T-helper 2 cell treated with Interferon-gamma antibody and Interleukin-4, amounts not matched to agents 100 ng/mL and 5 ng/mL, for 36 hours (primary cell): ENCODE measurements around the gene SLC2A1. TPM values are rescaled to one million over a fixed set of nuclear protein-coding genes. Genes with fewer than 3 reads are reported as not detected.

ENCODE experiments used
- intact Hi-C: fragments of 100-400 bp; cut with micrococcal nuclease; formaldehyde crosslinking; loops from one replicate; pipeline ENCODE4 v1.15.1; 2023
- total RNA-seq: library from RNA; stranded (reverse); gene quantifications from 2 replicates; pipeline ENCODE4 v1.2.3, GENCODE V29; 2022

SLC2A1 gene
- total RNA-seq, 1 donor from 2014 or later, result 104 TPM

DNA sequence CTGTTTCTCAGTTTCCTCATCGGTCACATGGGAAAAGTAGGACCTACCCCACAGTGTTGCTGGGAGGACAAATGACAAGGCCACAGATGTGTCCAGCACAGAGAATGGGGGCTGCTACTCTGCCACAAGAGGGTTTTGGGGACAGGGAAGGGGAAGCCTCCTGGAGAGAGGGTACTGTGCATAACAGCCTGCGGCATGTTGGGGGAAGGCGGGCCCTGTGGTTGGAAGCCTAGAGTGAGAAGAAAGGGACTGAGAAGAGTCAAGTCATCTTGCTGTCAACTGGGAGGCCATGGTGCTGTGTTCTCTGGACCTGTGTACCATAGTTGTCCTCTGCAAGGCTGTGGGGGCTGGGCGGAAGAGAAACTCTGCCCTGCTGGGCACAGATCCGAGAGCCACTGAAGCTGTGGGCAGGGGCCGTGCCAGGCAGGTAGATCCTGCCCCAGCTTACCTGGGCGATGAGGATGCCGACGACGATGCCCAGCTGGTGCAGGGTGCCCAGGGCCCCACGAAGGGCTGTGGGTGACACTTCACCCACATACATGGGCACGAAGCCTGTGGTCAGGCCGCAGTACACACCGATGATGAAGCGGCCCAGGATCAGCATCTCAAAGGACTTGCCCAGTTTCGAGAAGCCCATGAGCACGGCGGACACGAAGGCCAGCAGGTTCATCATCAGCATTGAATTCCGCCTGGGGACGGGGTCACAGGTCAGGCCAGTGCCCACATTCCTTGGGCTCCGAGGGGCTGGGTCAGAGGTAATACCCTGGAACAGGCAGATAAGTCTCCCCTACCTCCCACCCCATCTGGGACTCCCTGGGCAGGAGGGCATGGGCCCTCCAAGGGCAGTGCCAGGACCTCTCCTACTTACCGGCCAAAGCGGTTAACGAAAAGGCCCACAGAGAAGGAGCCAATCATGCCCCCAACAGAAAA is 28.2 kb downstream of the SLC2A1 start:
- intact Hi-C loops, result no loop called here

DNA sequence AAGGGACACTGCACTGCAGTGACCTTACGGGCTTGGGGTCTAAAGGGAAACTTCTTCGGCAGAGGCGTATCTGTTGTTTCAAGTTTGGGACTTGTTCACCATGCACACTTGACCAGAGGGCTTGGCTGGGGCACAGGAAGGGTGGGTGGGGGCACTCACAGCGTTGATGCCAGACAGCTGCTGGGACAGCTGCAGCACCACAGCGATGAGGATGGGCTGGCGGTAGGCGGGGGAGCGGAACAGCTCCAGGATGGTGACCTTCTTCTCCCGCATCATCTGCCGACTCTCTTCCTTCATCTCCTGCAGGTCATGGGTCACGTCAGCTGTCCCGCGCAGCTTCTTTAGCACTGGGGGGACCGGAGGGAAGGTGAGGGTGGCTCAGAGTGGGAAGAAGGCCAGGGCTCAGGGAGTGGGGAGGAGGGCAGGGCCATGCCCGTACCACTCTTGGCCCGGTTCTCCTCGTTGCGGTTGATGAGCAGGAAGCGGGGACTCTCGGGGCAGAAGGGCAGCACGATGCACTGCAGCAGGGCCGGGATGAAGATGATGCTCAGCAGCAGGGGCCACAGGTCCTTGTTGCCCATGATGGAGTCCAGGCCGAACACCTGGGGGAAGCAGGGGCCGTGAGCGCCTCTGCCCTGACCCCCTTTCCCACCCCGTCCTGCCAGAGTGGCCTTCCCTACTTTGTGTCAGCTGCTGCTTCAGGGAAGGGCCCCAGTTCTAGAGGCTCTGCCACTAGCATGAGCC is 29.1 kb downstream of the SLC2A1 start:
- intact Hi-C loops, result loop anchor here (10.0 kb wide), 1 partner anchor 245 kb away; the partner anchor contains the start of genes CFAP57 and EBNA1BP2

- intact Hi-C loops, result loop anchor here (10.0 kb wide), 1 partner anchor 246 kb away; the partner anchor contains the start of genes CFAP57 and EBNA1BP2
Measured at GRCh38 chr1:42928859-42929258, 29.8 kb downstream of the SLC2A1 start.

GRCh38 chr1:42927920-42928505 is 30.7 kb downstream of the SLC2A1 start:
- intact Hi-C loops, result loop anchor here (10.0 kb wide), 1 partner anchor 247 kb away; the partner anchor contains the start of genes CFAP57 and EBNA1BP2

- intact Hi-C loops, result loop anchor here (10.0 kb wide), 1 partner anchor 247 kb away; the partner anchor contains the start of genes CFAP57 and EBNA1BP2
Measured at GRCh38 chr1:42927274-42927841, 31.3 kb downstream of the SLC2A1 start.

DNA sequence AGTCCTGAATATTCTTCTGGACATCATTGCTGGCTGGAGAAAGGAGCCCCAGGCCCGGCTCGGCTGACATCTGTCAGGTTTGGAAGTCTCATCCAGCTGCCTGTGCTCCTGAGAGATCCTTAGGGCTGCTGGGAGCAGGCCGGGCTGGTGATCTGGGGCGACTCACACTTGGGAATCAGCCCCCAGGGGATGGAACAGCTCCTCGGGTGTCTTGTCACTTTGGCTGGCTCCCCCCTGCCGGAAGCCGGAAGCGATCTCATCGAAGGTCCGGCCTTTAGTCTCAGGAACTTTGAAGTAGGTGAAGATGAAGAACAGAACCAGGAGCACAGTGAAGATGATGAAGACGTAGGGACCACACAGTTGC is 31.8 kb downstream of the SLC2A1 start:
- intact Hi-C loops, result loop anchor here (10.0 kb wide), 1 partner anchor 248 kb away; the partner anchor contains the start of genes CFAP57 and EBNA1BP2

GRCh38 chr1:42926235-42926878 is 32.3 kb downstream of the SLC2A1 start:
- intact Hi-C loops, result loop anchor here (10.0 kb wide), 1 partner anchor 248 kb away; the partner anchor contains the start of genes CFAP57 and EBNA1BP2

DNA sequence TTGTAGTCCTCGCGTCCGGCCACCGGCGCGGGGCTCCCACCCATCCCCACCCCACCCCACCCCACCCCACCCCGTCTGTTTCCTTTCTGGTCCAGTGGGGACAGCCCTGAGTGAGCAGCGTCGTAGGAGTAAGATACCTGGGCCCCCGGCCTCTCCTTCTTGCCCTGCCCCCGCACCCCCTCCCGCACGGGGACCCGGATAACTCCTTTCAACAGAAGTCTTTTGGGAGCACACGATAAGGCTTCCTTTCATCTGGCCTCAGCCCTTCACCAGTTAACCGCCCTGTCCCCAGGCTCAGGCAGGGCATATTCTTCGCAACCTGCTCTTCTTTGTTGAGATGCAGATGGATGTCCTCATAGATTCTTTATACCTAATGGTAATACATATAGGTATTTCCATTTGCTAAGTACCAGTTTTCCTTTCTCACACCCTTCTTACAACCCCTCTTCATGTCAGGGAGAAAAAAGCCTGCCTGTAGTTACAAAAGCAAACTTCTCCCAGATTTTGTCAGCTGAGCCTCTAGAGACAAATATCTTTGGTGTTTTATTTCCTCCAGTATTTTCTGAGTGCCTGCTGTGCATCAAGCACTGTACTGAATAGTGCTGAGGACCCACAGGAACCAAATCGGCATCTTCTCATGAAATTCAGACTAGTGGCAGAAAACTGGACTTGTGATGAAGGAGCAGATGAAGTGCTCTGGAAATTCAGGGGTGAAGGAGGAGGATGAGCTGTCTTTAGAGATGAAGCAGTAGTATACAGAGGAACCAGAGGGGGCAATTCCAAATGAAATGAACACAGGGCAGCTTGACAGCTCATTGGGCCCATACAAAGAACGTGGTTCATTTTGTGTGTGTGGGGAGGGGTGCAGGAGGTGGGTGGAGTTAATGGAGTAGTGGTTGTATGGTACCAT is 33.6 kb downstream of the SLC2A1 start:
- intact Hi-C loops, result loop anchor here (1.0 to 10.0 kb wide), 5 partner anchors 7 to 250 kb away; partner anchors contain the start of genes C1orf50, CFAP57, EBNA1BP2 and P3H1

- intact Hi-C loops, result loop anchor here (1.0 to 10.0 kb wide), 5 partner anchors 8 to 251 kb away; partner anchors contain the start of genes C1orf50, CFAP57, EBNA1BP2 and P3H1
Measured at GRCh38 chr1:42924082-42924850, 34.4 kb downstream of the SLC2A1 start.

GRCh38 chr1:42923367-42924081 is 35.1 kb downstream of the SLC2A1 start:
- intact Hi-C loops, result loop anchor here (1.0 to 10.0 kb wide), 6 partner anchors 9 to 251 kb away; partner anchors contain the start of genes C1orf50, CFAP57, EBNA1BP2 and P3H1

- intact Hi-C loops, result loop anchor here (1.0 to 10.0 kb wide), 3 partner anchors 150 to 252 kb away; partner anchors contain the start of genes C1orf50, CFAP57, EBNA1BP2 and P3H1
Measured at GRCh38 chr1:42922687-42923366, 35.8 kb downstream of the SLC2A1 start.

- intact Hi-C loops, result loop anchor here (5.0 to 10.0 kb wide), 2 partner anchors 154 to 253 kb away; partner anchors contain the start of genes C1orf50, CFAP57, EBNA1BP2 and P3H1
Measured at GRCh38 chr1:42921769-42922168, 36.9 kb downstream of the SLC2A1 start.

GRCh38 chr1:42919651-42920050 is 39.0 kb downstream of the SLC2A1 start:
- intact Hi-C loops, result loop anchor here (5.0 to 10.0 kb wide), 2 partner anchors 152 to 255 kb away; partner anchors contain the start of genes C1orf50, CFAP57, EBNA1BP2 and P3H1

DNA sequence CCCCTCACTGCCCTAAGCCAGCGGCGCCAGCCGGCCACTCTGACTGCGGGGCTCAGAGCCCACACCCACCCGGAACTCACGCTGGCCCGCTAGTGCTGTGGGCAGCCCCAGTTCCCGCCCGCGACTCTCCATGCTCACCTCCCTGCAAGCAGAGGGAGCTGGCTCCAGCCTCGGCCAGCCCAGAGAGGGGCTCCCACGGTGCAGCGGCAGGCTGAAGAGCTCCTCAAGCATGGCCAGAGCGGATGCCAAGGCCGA is 41.5 kb downstream of the SLC2A1 start:
- intact Hi-C loops, result no loop called here

DNA sequence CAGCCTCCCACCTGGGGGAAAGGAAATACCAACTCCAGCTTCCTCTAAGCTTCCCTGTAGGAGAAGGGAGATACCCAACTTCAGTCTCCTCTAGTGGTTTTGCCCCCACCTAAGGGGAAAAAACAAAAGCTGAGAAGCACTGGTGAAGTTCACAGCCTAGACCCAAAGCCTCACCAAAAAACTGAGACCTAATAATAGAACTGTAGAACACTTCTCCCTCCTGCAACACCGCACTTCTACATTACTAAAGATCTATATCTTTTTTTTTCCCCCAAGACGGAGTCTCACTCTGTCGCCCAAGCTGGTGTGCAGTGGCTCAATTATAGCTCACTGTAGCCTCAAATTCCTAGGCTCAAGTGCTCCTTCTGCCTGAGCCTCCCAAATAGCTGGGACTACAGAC is 43.2 kb downstream of the SLC2A1 start:
- intact Hi-C loops, result no loop called here

DNA sequence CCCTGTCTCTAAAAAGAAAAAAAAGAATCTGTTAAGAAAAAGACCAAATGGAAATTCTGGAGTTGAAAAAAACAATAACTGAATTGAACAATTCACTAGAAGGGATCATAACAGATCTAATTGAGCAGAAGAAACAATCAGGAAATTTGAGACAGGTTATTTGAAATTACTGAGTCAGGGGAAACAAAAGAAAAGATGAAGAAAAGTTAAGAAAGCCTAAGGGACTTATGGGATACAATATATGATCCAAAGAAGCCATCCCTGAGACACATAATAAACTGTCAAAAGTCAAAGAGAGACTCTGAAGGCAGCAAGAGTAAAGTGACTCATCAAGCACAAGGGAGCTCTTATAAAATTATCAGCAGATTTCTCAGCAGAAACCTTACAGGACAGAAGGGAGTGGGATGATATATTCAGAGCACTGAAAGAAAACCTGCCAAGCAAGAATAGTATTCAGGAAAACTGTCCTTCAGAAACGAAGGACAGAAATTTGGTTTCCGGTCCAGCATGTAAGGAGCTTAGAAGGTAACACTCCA is 44.5 kb downstream of the SLC2A1 start:
- intact Hi-C loops, result no loop called here
